K562 (cell line): ENCODE measurements around the gene ZCCHC8.

Source experiments
- EP300 ChIP-seq: IDR thresholded peaks from 2 replicates; pipeline ENCODE4 v1.6.1; 2012; ENCODE audit warnings: low read length, improper control_type of control experiment
- FOXA3 ChIP-seq, 2 experiments: fragments of 450-650 bp in 1 of 2; sonication (generic) in 1 of 2; formaldehyde crosslinking; IDR thresholded peaks in 1 of 2; conservative IDR thresholded peaks in 1 of 2; 2 replicates each; pipeline versions ENCODE4 v1.4.0 to v1.8.0; 2020 to 2022; ENCODE audit warnings: mild to moderate bottlenecking in 2 of 2, missing genetic modification reagents in 1 of 2
- RAD21 ChIP-seq, 2 experiments: fragments of 250-450 bp in 1 of 2; fragments of 450-650 bp in 1 of 2; sonication (Bioruptor Pico) in 1 of 2; formaldehyde crosslinking in 1 of 2; IDR thresholded peaks in 1 of 2; conservative IDR thresholded peaks in 1 of 2; 2 replicates each; pipeline versions ENCODE4 v1.4.0 to v1.8.0; 2020 to 2022; ENCODE audit warnings: mild to moderate bottlenecking in 2 of 2, moderate library complexity in 1 of 2
- TF ChIP-seq, protein P1 (sequence below): sonication (generic); formaldehyde crosslinking; IDR thresholded peaks from 2 replicates; pipeline ENCODE4 v1.8.1; 2023; ENCODE audit warnings: mild to moderate bottlenecking, missing genetic modification reagents

DNA sequence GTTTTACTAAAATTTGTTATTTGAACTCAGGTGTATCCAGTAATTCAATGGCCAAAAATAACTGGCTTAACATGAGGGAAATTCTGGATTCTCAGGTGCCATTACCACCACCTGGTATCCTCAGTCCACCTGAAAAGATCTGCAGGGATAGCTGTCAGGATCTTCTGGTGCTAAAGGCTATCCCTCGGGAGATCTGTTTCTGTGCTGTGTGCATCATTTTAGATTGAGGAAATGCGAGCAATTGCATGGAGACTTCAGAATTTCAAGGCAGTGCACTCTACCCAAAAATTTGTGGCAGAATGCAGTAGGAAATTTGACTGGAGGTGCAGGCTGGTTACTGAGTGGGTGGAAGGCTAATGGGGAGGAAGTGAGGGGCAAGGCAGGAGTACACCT lies 26.4 kb downstream of the ZCCHC8 start:
- TF ChIP-seq FOXA3 (CRISPR knock-in tag; conservative IDR thresholded peaks at IDR 0.05 in 1 of 2, IDR thresholded peaks at IDR 0.05 in 1 of 2) (no peak), EP300 (no peak), RAD21 (CRISPR knock-in tag; conservative IDR thresholded peaks at IDR 0.05 in 1 of 2, IDR thresholded peaks at IDR 0.05 in 1 of 2) (no peak)
- TF ChIP-seq, protein P1, sequence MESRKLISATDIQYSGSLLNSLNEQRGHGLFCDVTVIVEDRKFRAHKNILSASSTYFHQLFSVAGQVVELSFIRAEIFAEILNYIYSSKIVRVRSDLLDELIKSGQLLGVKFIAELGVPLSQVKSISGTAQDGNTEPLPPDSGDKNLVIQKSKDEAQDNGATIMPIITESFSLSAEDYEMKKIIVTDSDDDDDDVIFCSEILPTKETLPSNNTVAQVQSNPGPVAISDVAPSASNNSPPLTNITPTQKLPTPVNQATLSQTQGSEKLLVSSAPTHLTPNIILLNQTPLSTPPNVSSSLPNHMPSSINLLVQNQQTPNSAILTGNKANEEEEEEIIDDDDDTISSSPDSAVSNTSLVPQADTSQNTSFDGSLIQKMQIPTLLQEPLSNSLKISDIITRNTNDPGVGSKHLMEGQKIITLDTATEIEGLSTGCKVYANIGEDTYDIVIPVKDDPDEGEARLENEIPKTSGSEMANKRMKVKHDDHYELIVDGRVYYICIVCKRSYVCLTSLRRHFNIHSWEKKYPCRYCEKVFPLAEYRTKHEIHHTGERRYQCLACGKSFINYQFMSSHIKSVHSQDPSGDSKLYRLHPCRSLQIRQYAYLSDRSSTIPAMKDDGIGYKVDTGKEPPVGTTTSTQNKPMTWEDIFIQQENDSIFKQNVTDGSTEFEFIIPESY (CRISPR knock-in tag), result no peak
